ENCODE results near the gene LZTFL1.

LZTFL1 gene

GRCh38 chr3:45793482-45794176 lies 48.3 kb downstream of the LZTFL1 start:
- DNase-seq, result no peak
- in situ Hi-C loops (cut with HindIII; ENCODE audit: low pct_ligation_motif_present, low pct_unique_long_range_greater_than_20kb, low sequenced_read_pairs), result no loop called here

- in situ Hi-C loops (cut with HindIII; ENCODE audit: low pct_ligation_motif_present, low pct_unique_long_range_greater_than_20kb, low sequenced_read_pairs), result no loop called here
- DNase-seq, result no peak
These were observed 49.3 kb downstream of the LZTFL1 start for GRCh38 chr3:45792516-45793172.

GRCh38 chr3:45792036-45792435 lies 49.9 kb downstream of the LZTFL1 start:
- no peak for DNase-seq
- in situ Hi-C loops (cut with HindIII; ENCODE audit: low pct_ligation_motif_present, low pct_unique_long_range_greater_than_20kb, low sequenced_read_pairs), result no loop called here

GRCh38 chr3:45790596-45790995 lies 51.3 kb downstream of the LZTFL1 start:
- in situ Hi-C loops (cut with HindIII; ENCODE audit: low pct_ligation_motif_present, low pct_unique_long_range_greater_than_20kb, low sequenced_read_pairs), result no loop called here
- DNase-seq, result no peak

- in situ Hi-C loops (cut with HindIII; ENCODE audit: low pct_ligation_motif_present, low pct_unique_long_range_greater_than_20kb, low sequenced_read_pairs), result no loop called here
- no peak for DNase-seq
These were observed 52.6 kb downstream of the LZTFL1 start for GRCh38 chr3:45789235-45789812.

GRCh38 chr3:45787551-45787950 lies 54.4 kb downstream of the LZTFL1 start:
- in situ Hi-C loops (cut with HindIII; ENCODE audit: low pct_ligation_motif_present, low pct_unique_long_range_greater_than_20kb, low sequenced_read_pairs), result no loop called here
- DNase-seq, result no peak

GRCh38 chr3:45786801-45787495 lies 55.0 kb downstream of the LZTFL1 start:
- DNase-seq, result no peak
- in situ Hi-C loops (cut with HindIII; ENCODE audit: low pct_ligation_motif_present, low pct_unique_long_range_greater_than_20kb, low sequenced_read_pairs), result no loop called here

GRCh38 chr3:45785605-45786150 lies 56.2 kb downstream of the LZTFL1 start:
- in situ Hi-C loops (cut with HindIII; ENCODE audit: low pct_ligation_motif_present, low pct_unique_long_range_greater_than_20kb, low sequenced_read_pairs), result no loop called here
- no peak for DNase-seq

- DNase-seq, result no peak
- in situ Hi-C loops (cut with HindIII; ENCODE audit: low pct_ligation_motif_present, low pct_unique_long_range_greater_than_20kb, low sequenced_read_pairs), result no loop called here
These were observed 58.3 kb downstream of the LZTFL1 start for GRCh38 chr3:45783667-45784066.

- in situ Hi-C loops (cut with HindIII; ENCODE audit: low pct_ligation_motif_present, low pct_unique_long_range_greater_than_20kb, low sequenced_read_pairs), result no loop called here
- no peak for DNase-seq
These were observed 59.5 kb downstream of the LZTFL1 start for GRCh38 chr3:45782381-45782780.

- DNase-seq, result no peak
- in situ Hi-C loops (cut with HindIII; ENCODE audit: low pct_ligation_motif_present, low pct_unique_long_range_greater_than_20kb, low sequenced_read_pairs), result no loop called here
These were observed 60.1 kb downstream of the LZTFL1 start for GRCh38 chr3:45781841-45782240.

- in situ Hi-C loops (cut with HindIII; ENCODE audit: low pct_ligation_motif_present, low pct_unique_long_range_greater_than_20kb, low sequenced_read_pairs), result no loop called here
- no peak for DNase-seq
These were observed 60.6 kb downstream of the LZTFL1 start for GRCh38 chr3:45781271-45781670.

GRCh38 chr3:45779746-45780735 lies 61.9 kb downstream of the LZTFL1 start:
- no peak for DNase-seq
- in situ Hi-C loops (cut with HindIII; ENCODE audit: low pct_ligation_motif_present, low pct_unique_long_range_greater_than_20kb, low sequenced_read_pairs), result no loop called here

- DNase-seq, result no peak
- in situ Hi-C loops (cut with HindIII; ENCODE audit: low pct_ligation_motif_present, low pct_unique_long_range_greater_than_20kb, low sequenced_read_pairs), result no loop called here
These were observed 63.1 kb downstream of the LZTFL1 start for GRCh38 chr3:45778761-45779201.

GRCh38 chr3:45777746-45778386 lies 64.1 kb downstream of the LZTFL1 start:
- in situ Hi-C loops (cut with HindIII; ENCODE audit: low pct_ligation_motif_present, low pct_unique_long_range_greater_than_20kb, low sequenced_read_pairs), result no loop called here
- no peak for DNase-seq

GRCh38 chr3:45777111-45777745 lies 64.7 kb downstream of the LZTFL1 start:
- in situ Hi-C loops (cut with HindIII; ENCODE audit: low pct_ligation_motif_present, low pct_unique_long_range_greater_than_20kb, low sequenced_read_pairs), result no loop called here
- no peak for DNase-seq

- in situ Hi-C loops (cut with HindIII; ENCODE audit: low pct_ligation_motif_present, low pct_unique_long_range_greater_than_20kb, low sequenced_read_pairs), result no loop called here
- DNase-seq, result no peak
These were observed 65.3 kb downstream of the LZTFL1 start for GRCh38 chr3:45776611-45777010.

Data from ACHN (cell line).